ENCODE measurements around the gene DLG1.

DLG1 gene

GRCh38 chr3:197028728-197029510 lies 269.5 kb downstream of the DLG1 start:
- no peak for DNase-seq

GRCh38 chr3:197027896-197028727 lies 270.3 kb downstream of the DLG1 start:
- no peak for DNase-seq

- DNase-seq = no peak
These were observed 271.1 kb downstream of the DLG1 start for GRCh38 chr3:197027151-197027895.

- DNase-seq = no peak
These were observed 271.9 kb downstream of the DLG1 start for GRCh38 chr3:197026481-197026866.

GRCh38 chr3:197025736-197026480 lies 272.5 kb downstream of the DLG1 start:
- no peak for DNase-seq

- DNase-seq = no peak
These were observed 273.3 kb downstream of the DLG1 start for GRCh38 chr3:197024881-197025735.

- DNase-seq = no peak
These were observed 274.3 kb downstream of the DLG1 start for GRCh38 chr3:197023998-197024651.

GRCh38 chr3:197023241-197023997 lies 275.0 kb downstream of the DLG1 start:
- DNase-seq = no peak

GRCh38 chr3:197022405-197023231 lies 275.8 kb downstream of the DLG1 start:
- no peak for DNase-seq

GRCh38 chr3:197021729-197022404 lies 276.5 kb downstream of the DLG1 start:
- no peak for DNase-seq

- DNase-seq = no peak
These were observed 277.2 kb downstream of the DLG1 start for GRCh38 chr3:197021231-197021630.

GRCh38 chr3:197019535-197019934 lies 278.9 kb downstream of the DLG1 start:
- DNase-seq = no peak

GRCh38 chr3:197019021-197019420 lies 279.4 kb downstream of the DLG1 start:
- DNase-seq = no peak

GRCh38 chr3:197017003-197017402 lies 281.4 kb downstream of the DLG1 start:
- DNase-seq = no peak

GRCh38 chr3:197015790-197016736 lies 282.3 kb downstream of the DLG1 start:
- DNase-seq = no peak

- DNase-seq = no peak
These were observed 283.4 kb downstream of the DLG1 start for GRCh38 chr3:197014942-197015575.

- DNase-seq = no peak
These were observed 284.4 kb downstream of the DLG1 start for GRCh38 chr3:197014024-197014423.

All from fibroblast of skin of scalp (primary cell).